ENCODE results near the gene PRDM16.

The PRDM16 gene

GRCh38 chr1:3474421-3474820, 405.4 kb downstream of the PRDM16 start:
- Histone ChIP-seq H3K4me2 (ENCODE audit: low read depth, low read length) (no peak overlapping the region), H3K36me3 (replicated peaks; ENCODE audit: insufficient read depth, low read length) (no peaks in the 10 kb centered on the region), H3K27me3 (replicated peaks; ENCODE audit: insufficient read depth, low read length) (peaks cover 45% of the 10 kb centered on the region), H2AFZ (ENCODE audit: low read length) (no peak overlapping the region), H3K79me2 (ENCODE audit: low read length) (no peaks in the 10 kb centered on the region), H3K4me3 (ENCODE audit: low read length) (no peak overlapping the region), H3K9ac (ENCODE audit: low read length) (no peak overlapping the region), H3K9me2 (replicated peaks; ENCODE audit: insufficient read depth, low read length) (no peaks in the 10 kb centered on the region), H3K9me3 (replicated peaks; ENCODE audit: insufficient read depth, low read length) (no peaks in the 10 kb centered on the region), H3K27ac (ENCODE audit: low read length) (no peak overlapping the region), H4K20me1 (ENCODE audit: insufficient read depth, low read length) (no peaks in the 10 kb centered on the region), H3K4me1 (ENCODE audit: low read length) (no peaks in the 10 kb centered on the region), H3F3A (ENCODE audit: insufficient read depth, low read length) (no peaks in the 10 kb centered on the region)
- TF ChIP-seq CTCF (IDR thresholded peaks at IDR 0.05; ENCODE audit: low read length) (no peak), EZH2phosphoT487 (IDR thresholded peaks at IDR 0.05; ENCODE audit: low read length) (no peak), EZH2 (optimal IDR thresholded peaks at IDR 0.05; ENCODE audit: low read depth, low read length) (no peak)
- DNase-seq, result no peak

GRCh38 chr1:3475839-3476573, 407.0 kb downstream of the PRDM16 start:
- TF ChIP-seq EZH2phosphoT487 (IDR thresholded peaks at IDR 0.05; ENCODE audit: low read length) (no peak), EZH2 (optimal IDR thresholded peaks at IDR 0.05; ENCODE audit: low read depth, low read length) (no peak), CTCF (IDR thresholded peaks at IDR 0.05; ENCODE audit: low read length) (no peak)
- H3K79me2 ChIP-seq (ENCODE audit: low read length), result no peaks in the 10 kb centered on the region
- no peaks in the 10 kb centered on the region for H3K36me3 ChIP-seq (replicated peaks; ENCODE audit: insufficient read depth, low read length)
- no peaks in the 10 kb centered on the region for H4K20me1 ChIP-seq (ENCODE audit: insufficient read depth, low read length)
- H2AFZ ChIP-seq (ENCODE audit: low read length), result no peak overlapping the region
- no peak for DNase-seq
- H3K4me1 ChIP-seq (ENCODE audit: low read length), result no peaks in the 10 kb centered on the region
- H3K9me2 ChIP-seq (replicated peaks; ENCODE audit: insufficient read depth, low read length), result no peaks in the 10 kb centered on the region
- H3K27me3 ChIP-seq (replicated peaks; ENCODE audit: insufficient read depth, low read length), result peaks cover 52% of the 10 kb centered on the region
- no peak overlapping the region for H3K4me3 ChIP-seq (ENCODE audit: low read length)
- H3K9me3 ChIP-seq (replicated peaks; ENCODE audit: insufficient read depth, low read length), result no peaks in the 10 kb centered on the region
- no peak overlapping the region for H3K4me2 ChIP-seq (ENCODE audit: low read depth, low read length)
- no peak overlapping the region for H3K9ac ChIP-seq (ENCODE audit: low read length)
- H3F3A ChIP-seq (ENCODE audit: insufficient read depth, low read length), result no peaks in the 10 kb centered on the region
- H3K27ac ChIP-seq (ENCODE audit: low read length), result no peak overlapping the region

GRCh38 chr1:3476666-3477065, 407.7 kb downstream of the PRDM16 start:
- TF ChIP-seq EZH2 (optimal IDR thresholded peaks at IDR 0.05; ENCODE audit: low read depth, low read length) (no peak), EZH2phosphoT487 (IDR thresholded peaks at IDR 0.05; ENCODE audit: low read length) (no peak), CTCF (IDR thresholded peaks at IDR 0.05; ENCODE audit: low read length) (no peak)
- Histone ChIP-seq H3K4me3 (ENCODE audit: low read length) (no peak overlapping the region), H3K9me2 (replicated peaks; ENCODE audit: insufficient read depth, low read length) (no peaks in the 10 kb centered on the region), H3K27ac (ENCODE audit: low read length) (no peak overlapping the region), H3K4me1 (ENCODE audit: low read length) (no peaks in the 10 kb centered on the region), H3K9ac (ENCODE audit: low read length) (no peak overlapping the region), H2AFZ (ENCODE audit: low read length) (no peak overlapping the region), H3K79me2 (ENCODE audit: low read length) (no peaks in the 10 kb centered on the region), H3K36me3 (replicated peaks; ENCODE audit: insufficient read depth, low read length) (no peaks in the 10 kb centered on the region), H3F3A (ENCODE audit: insufficient read depth, low read length) (no peaks in the 10 kb centered on the region), H3K9me3 (replicated peaks; ENCODE audit: insufficient read depth, low read length) (no peaks in the 10 kb centered on the region), H3K4me2 (ENCODE audit: low read depth, low read length) (no peak overlapping the region), H3K27me3 (replicated peaks; ENCODE audit: insufficient read depth, low read length) (peaks cover 52% of the 10 kb centered on the region), H4K20me1 (ENCODE audit: insufficient read depth, low read length) (no peaks in the 10 kb centered on the region)
- DNase-seq, result no peak
